HG02840 (cell line): Measurements from ENCODE around the gene FRMD3.

ENCODE experiments used
- ATAC-seq: cut with Tn5 transposase; IDR thresholded peaks from one replicate; pipeline ENCODE4 v1.9.1; 2021; ENCODE audit warnings: mild to moderate bottlenecking, moderate library complexity, moderate number of reproducible peaks; ENCODE audit not compliant: unreplicated experiment, low FRiP score

FRMD3 gene

DNA sequence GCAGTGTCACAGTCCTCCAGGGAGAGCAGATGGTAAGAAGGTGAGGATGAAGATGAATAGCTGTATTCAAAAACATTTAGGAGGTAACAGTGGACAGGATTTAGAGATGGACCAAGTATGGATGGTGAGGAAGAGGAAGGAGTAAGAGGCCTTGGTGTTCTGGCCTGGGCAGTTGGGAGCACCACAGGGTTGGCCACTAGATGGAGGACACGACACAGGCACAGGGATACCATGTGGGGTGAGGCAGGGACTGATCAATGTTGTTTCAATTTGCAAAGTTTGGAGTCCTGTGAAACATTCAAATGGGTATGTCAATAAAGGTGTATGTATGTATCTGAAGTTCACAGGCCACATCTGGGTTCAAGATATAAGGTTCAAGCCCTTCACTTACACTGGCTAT lies 334.2 kb downstream of the FRMD3 start:
- ATAC-seq = no peak

DNA sequence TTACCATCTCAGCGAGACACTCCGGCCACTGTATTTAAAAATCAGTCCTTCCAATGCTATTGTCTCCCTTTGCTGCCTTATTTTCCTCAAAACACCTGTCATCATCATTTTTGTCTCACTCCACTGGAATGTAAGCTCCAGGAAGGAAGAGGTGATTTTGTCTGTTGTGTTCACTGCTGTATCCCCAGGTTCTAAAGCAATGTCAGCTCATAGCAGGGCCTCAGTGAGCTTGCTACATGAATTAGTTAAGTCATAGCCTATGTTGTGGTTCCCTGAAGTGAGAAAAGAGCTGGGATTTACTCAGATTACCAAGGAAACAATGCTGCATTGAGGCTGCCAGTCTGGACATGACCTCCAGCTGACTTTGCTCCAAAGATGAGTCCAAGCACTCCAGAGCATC lies 337.7 kb downstream of the FRMD3 start:
- ATAC-seq = no peak

DNA sequence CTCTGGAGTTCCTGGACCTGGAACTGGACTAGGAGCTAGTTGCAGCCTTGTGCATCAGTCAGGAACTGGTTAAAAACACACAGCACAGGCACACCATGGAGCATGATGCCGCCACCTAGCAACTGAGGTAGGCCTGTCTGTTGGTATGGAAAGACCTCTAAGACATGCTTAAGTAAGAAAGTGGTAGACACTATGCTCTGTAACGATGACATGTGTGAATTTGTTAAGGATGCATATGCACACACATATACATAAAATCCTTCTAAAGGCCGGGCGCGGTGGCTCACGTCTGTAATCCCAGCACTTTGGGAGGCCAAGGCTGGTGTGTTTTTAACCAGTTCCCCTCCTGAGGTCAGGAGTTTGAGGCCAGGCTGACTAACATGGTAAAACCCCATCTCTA lies 338.4 kb downstream of the FRMD3 start:
- no peak for ATAC-seq

DNA sequence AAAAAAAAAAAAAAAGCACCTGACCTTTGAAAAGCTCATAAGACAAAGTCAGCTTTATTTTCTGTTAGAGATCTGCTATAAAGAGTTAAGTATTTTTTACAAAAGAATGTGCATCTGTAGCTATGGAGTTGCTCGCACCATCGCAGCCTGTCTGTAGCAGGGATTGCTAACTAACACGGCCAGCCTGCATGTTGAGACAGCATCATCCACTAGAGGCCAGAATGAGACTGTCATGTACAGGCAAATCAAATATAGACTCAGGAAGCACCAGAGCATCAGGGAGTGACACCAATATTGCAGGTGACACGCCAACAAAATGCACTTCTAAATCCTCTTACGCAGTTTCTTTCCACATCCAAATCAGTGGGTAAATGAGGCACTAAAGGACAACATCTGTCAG lies 339.0 kb downstream of the FRMD3 start:
- no peak for ATAC-seq

DNA sequence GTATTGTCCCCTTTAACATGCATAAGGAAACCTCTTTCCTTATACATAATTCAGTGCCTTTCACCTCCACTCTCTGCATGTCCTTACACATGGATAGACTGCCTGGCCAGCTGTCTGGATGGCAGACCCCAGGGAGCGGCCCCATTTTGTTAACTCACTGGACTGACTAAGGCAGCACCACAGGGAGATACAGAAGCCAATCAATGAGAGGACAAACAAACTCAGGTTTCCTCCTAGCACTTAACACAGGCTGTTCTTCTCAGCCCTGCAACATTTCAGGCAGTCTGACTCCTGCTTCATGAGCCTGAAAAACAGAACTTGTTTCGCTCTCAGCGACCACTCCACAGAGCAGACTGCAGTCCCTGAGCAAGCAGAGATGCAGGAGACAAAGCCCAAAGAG lies 339.8 kb downstream of the FRMD3 start:
- ATAC-seq = no peak

DNA sequence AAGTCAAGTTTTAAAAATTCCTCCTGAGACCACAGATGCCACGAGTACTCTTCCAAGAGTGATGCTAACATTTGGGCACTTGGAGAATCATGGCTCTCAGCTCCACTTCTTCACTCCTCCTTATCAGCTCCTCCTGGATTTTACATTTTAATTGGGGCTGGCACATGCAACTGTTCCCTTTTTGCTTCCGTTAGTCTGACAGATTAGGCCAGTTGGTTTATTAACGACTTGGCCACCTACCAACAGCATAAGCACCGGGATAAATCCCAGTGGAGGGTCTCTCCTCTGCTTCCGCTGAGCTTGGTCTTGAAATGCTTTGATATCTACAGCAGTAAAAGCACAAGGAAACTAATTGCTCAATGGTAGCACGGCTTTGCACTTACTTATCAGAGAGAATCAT lies 340.6 kb downstream of the FRMD3 start:
- ATAC-seq = no peak

DNA sequence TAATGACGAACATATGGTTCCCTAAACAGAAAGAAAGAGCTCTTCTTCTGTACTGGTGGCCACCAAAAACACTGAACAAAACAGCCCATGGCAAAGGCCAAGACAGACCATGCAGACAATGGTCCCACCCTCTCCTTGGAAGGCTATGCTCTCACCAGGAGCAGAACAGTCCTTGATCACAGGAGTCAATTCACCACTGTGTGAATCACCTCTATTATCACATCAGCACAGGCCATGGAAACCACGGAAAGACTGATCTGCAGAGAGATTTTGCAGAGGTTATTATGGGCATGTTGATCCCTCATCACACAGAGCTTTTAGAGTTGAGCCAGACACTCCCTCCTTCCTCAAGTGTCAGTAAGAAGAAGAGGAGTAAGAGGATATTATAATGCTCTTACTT lies 341.3 kb downstream of the FRMD3 start:
- no peak for ATAC-seq
